ENCODE results near the gene POLR2A.

DNA sequence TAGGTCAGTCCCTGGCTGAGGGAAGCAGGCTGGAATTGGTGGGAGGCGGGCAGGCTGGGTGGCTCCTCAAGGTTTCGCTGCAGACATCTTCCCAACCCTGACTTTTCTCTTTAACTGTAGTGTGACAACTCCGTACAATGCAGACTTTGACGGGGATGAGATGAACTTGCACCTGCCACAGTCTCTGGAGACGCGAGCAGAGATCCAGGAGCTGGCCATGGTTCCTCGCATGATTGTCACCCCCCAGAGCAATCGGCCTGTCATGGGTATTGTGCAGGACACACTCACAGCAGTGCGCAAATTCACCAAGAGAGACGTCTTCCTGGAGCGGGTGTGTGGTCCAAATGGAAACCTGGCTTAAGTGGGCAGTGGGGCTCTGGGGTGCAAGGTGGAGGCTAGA is 15.0 kb downstream of the POLR2A start:
- TF ChIP-seq, protein P1, sequence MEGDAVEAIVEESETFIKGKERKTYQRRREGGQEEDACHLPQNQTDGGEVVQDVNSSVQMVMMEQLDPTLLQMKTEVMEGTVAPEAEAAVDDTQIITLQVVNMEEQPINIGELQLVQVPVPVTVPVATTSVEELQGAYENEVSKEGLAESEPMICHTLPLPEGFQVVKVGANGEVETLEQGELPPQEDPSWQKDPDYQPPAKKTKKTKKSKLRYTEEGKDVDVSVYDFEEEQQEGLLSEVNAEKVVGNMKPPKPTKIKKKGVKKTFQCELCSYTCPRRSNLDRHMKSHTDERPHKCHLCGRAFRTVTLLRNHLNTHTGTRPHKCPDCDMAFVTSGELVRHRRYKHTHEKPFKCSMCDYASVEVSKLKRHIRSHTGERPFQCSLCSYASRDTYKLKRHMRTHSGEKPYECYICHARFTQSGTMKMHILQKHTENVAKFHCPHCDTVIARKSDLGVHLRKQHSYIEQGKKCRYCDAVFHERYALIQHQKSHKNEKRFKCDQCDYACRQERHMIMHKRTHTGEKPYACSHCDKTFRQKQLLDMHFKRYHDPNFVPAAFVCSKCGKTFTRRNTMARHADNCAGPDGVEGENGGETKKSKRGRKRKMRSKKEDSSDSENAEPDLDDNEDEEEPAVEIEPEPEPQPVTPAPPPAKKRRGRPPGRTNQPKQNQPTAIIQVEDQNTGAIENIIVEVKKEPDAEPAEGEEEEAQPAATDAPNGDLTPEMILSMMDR (IDR thresholded peaks at IDR 0.05): no peak
- TF ChIP-seq POLR2A (IDR thresholded peaks at IDR 0.05): no peak

All from right lobe of liver (tissue), 4 donors.